D341Med (cell line): Measurements from ENCODE around the gene WDR72.
"Not testable (repeated sequence)": the region's sequence is repeated elsewhere in the genome, so short reads cannot be mapped to it uniquely, and the experiment has no call there.

Experiments
- DNase-seq: peaks from one replicate; pipeline ENCODE4 v3.0.0; 2012; ENCODE audit warnings: low spot score

Gene WDR72

GRCh38 chr15:53709821-53710220 lies 49.6 kb downstream of the WDR72 start:
- DNase-seq, result no peak

- DNase-seq, result no peak
Measured at GRCh38 chr15:53695365-53695764, 64.1 kb downstream of the WDR72 start.

GRCh38 chr15:53694476-53694874 lies 65.0 kb downstream of the WDR72 start:
- DNase-seq, result no peak

- DNase-seq, result no peak
Measured at GRCh38 chr15:53693729-53694475, 65.6 kb downstream of the WDR72 start.

- not testable (repeated sequence) for DNase-seq
Measured at GRCh38 chr15:53684162-53684561, 75.3 kb downstream of the WDR72 start.

GRCh38 chr15:53681056-53681455 lies 78.4 kb downstream of the WDR72 start:
- DNase-seq, result no peak

- no peak for DNase-seq
Measured at GRCh38 chr15:53675832-53676231, 83.6 kb downstream of the WDR72 start.

- DNase-seq, result no peak
Measured at GRCh38 chr15:53671545-53671944, 87.9 kb downstream of the WDR72 start.

- peak; percentile 54 for DNase-seq
Measured at GRCh38 chr15:53670701-53671100, 88.8 kb downstream of the WDR72 start.

- DNase-seq, result no peak
Measured at GRCh38 chr15:53665930-53666329, 93.5 kb downstream of the WDR72 start.

- DNase-seq, result no peak
Measured at GRCh38 chr15:53658827-53659555, 100.5 kb downstream of the WDR72 start.

GRCh38 chr15:53658255-53658654 lies 101.2 kb downstream of the WDR72 start:
- no peak for DNase-seq

GRCh38 chr15:53648934-53649333 lies 110.5 kb downstream of the WDR72 start:
- DNase-seq, result no peak

GRCh38 chr15:53644660-53645059 lies 114.8 kb downstream of the WDR72 start:
- no peak for DNase-seq

GRCh38 chr15:53634517-53635106 lies 124.9 kb downstream of the WDR72 start:
- no peak for DNase-seq

GRCh38 chr15:53627279-53627678 lies 132.2 kb downstream of the WDR72 start:
- DNase-seq, result no peak

- no peak for DNase-seq
Measured at GRCh38 chr15:53625962-53626845, 133.3 kb downstream of the WDR72 start.

- no peak for DNase-seq
Measured at GRCh38 chr15:53625260-53625659, 134.2 kb downstream of the WDR72 start.

- DNase-seq, result peak; percentile 43
Measured at GRCh38 chr15:53618461-53618860, 141.0 kb downstream of the WDR72 start.

GRCh38 chr15:53611145-53611920 lies 148.1 kb downstream of the WDR72 start:
- DNase-seq, result no peak

GRCh38 chr15:53591041-53591440 lies 168.4 kb downstream of the WDR72 start:
- DNase-seq, result no peak
